BE2C (cell line): ENCODE measurements around the gene SLC25A13.
A peak's percentile ranks its signal among the peaks of the same experiment; 100 is the strongest.

Experiments used
- DNase-seq: peaks from one replicate; pipeline ENCODE4 v3.0.0-alpha.2; 2020
- H3K27me3 ChIP-seq: fragments of 250-450 bp; sonication (Bioruptor Pico); 2 replicates; pipeline ENCODE4 v1.5.1; 2020; ENCODE audit warnings: mild to moderate bottlenecking
- H3K36me3 ChIP-seq: fragments of 250-450 bp; sonication (Bioruptor Pico); 2 replicates; pipeline ENCODE4 v1.5.1; 2020; ENCODE audit warnings: mild to moderate bottlenecking
- H3K4me1 ChIP-seq: fragments of 250-450 bp; sonication (Bioruptor Pico); 2 replicates; pipeline ENCODE4 v1.5.1; 2020
- H3K4me3 ChIP-seq: 2 replicates; pipeline ENCODE4 v1.5.1; 2011; ENCODE audit warnings: low read depth, low read length
- H3K9me3 ChIP-seq: fragments of 250-450 bp; sonication (Bioruptor Pico); 2 replicates; pipeline ENCODE4 v1.5.1; 2020
- CTCF ChIP-seq: IDR thresholded peaks from 2 replicates; pipeline ENCODE4 v1.5.1; 2012; ENCODE audit warnings: mild to moderate bottlenecking, low read depth, low read length

The SLC25A13 gene

GRCh38 chr7:96143495-96144259 is 178.2 kb downstream of the SLC25A13 start:
- H3K4me3 ChIP-seq = no peak overlapping the region
- H3K27me3 ChIP-seq = no peaks in the 10 kb centered on the region
- H3K9me3 ChIP-seq = no peaks in the 10 kb centered on the region
- DNase-seq = no peak
- no peaks in the 10 kb centered on the region for H3K4me1 ChIP-seq
- TF ChIP-seq CTCF = no peak
- H3K36me3 ChIP-seq = no peaks in the 10 kb centered on the region

- H3K27me3 ChIP-seq = no peaks in the 10 kb centered on the region
- peaks cover 8% of the 10 kb centered on the region; the same call in 1 of the 2 replicates for H3K4me1 ChIP-seq
- no peak for DNase-seq
- H3K9me3 ChIP-seq = no peaks in the 10 kb centered on the region
- H3K4me3 ChIP-seq = no peak overlapping the region
- no peak for TF ChIP-seq CTCF
- H3K36me3 ChIP-seq = no peaks in the 10 kb centered on the region
Measured at GRCh38 chr7:96136600-96137239, 185.2 kb downstream of the SLC25A13 start.

GRCh38 chr7:96135241-96135640 is 186.7 kb downstream of the SLC25A13 start:
- no peaks in the 10 kb centered on the region for H3K9me3 ChIP-seq
- H3K27me3 ChIP-seq = no peaks in the 10 kb centered on the region
- H3K36me3 ChIP-seq = no peaks in the 10 kb centered on the region
- H3K4me1 ChIP-seq = peaks cover 16% of the 10 kb centered on the region
- no peak for DNase-seq
- H3K4me3 ChIP-seq = no peak overlapping the region
- TF ChIP-seq CTCF = no peak

DNA sequence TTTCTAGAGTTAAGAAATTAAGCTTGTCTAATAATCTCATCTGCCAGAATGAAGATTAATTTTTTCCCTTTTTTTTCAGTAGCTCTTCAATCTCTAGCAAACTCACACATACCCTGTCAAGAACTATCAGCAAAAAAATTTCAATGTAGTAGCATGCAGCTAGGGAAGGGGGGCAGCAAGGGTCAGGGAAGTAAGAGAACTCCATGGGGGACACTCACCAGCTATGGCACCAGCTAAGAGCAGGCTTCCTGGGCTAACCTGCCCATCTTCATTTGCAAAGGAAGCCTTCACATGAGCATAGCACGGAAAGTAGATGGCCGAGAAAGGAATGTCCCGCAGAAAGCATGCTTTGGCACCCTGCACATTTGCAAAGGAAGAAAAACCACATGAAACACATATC is 190.4 kb downstream of the SLC25A13 start:
- Histone ChIP-seq H3K4me1 (peaks cover 16% of the 10 kb centered on the region), H3K27me3 (no peaks in the 10 kb centered on the region), H3K9me3 (no peaks in the 10 kb centered on the region), H3K36me3 (no peaks in the 10 kb centered on the region), H3K4me3 (no peak overlapping the region)
- TF ChIP-seq CTCF = peak; percentile 46
- peak; percentile 22 for DNase-seq

GRCh38 chr7:96127746-96128145 is 194.2 kb downstream of the SLC25A13 start:
- TF ChIP-seq CTCF = no peak
- no peaks in the 10 kb centered on the region for H3K27me3 ChIP-seq
- DNase-seq = no peak
- no peaks in the 10 kb centered on the region for H3K36me3 ChIP-seq
- H3K4me3 ChIP-seq = no peak overlapping the region
- peaks cover 9% of the 10 kb centered on the region for H3K4me1 ChIP-seq
- H3K9me3 ChIP-seq = no peaks in the 10 kb centered on the region

GRCh38 chr7:96126382-96126781 is 195.5 kb downstream of the SLC25A13 start:
- H3K4me3 ChIP-seq = no peak overlapping the region

More at GRCh38 chr7:96126382-96126781, 195.5 kb downstream of the SLC25A13 start:
- Histone ChIP-seq H3K9me3 (no peaks in the 10 kb centered on the region), H3K36me3 (no peaks in the 10 kb centered on the region), H3K27me3 (no peaks in the 10 kb centered on the region), H3K4me1 (peaks cover 5% of the 10 kb centered on the region)
- no peak for DNase-seq
- no peak for TF ChIP-seq CTCF
